PC-3 (cell line): ENCODE data around the gene BTN1A1. TPM values are rescaled to one million over a fixed set of nuclear protein-coding genes. Genes with fewer than 3 reads are reported as not detected.
"Not testable (repeated sequence)": the region's sequence is repeated elsewhere in the genome, so short reads cannot be mapped to it uniquely, and the experiment has no call there.

Experiments
- ATAC-seq: fragments of 200-7000 bp; cut with Tn5 transposase; 2 replicates; pipeline ENCODE4 v1.9.1; 2020; ENCODE audit warnings: mild to moderate bottlenecking, moderate library complexity
- BruUV-seq: library from RNA; stranded (reverse); fragments of 400-500 nt; replicated peaks from 2 replicates; lab custom pipeline; 2021; lab: Mats Ljungman, UMichigan
- CTCF ChIA-PET: fragments of 300-600 bp; sonication (Branson Sonifier 250); formaldehyde crosslinking; loops from one replicate; lab custom pipeline; 2022; ENCODE audit warnings: antibody characterized with exemption; lab: Charles Lee
- POLR2A ChIA-PET: fragments of 300-600 bp; sonication (Branson Sonifier 250); formaldehyde crosslinking; loops from one replicate; lab custom pipeline; 2022; ENCODE audit warnings: antibody characterized with exemption; ENCODE audit not compliant: unreplicated experiment; lab: Charles Lee
- DNase-seq: peaks from one replicate; pipeline ENCODE4 v3.0.0-alpha.2; 2015
- H2AFZ ChIP-seq: fragments of 300-600 bp; sonication (generic); 2 replicates; pipeline ENCODE4 v1.6.0; 2016; ENCODE audit warnings: antibody characterized with exemption, low read length
- H3F3A ChIP-seq: fragments of 300-600 bp; sonication (generic); one replicate; pipeline ENCODE4 v1.6.0; 2017; ENCODE audit warnings: antibody characterized with exemption, low read length, control low read depth, mild to moderate bottlenecking; ENCODE audit not compliant: unreplicated experiment
- H3K27ac ChIP-seq: fragments of 300-600 bp; sonication (generic); 2 replicates; pipeline ENCODE4 v1.5.1; 2016; ENCODE audit warnings: mild to moderate bottlenecking, low read length
- H3K27me3 ChIP-seq: fragments of 300-600 bp; sonication (generic); 2 replicates; pipeline ENCODE4 v1.6.1; 2016; ENCODE audit warnings: low read length, mixed read lengths
- H3K36me3 ChIP-seq: fragments of 300-600 bp; sonication (generic); 2 replicates; pipeline ENCODE4 v1.6.1; 2016; ENCODE audit warnings: low read depth, mixed run types, low read length, mixed read lengths
- H3K4me1 ChIP-seq: fragments of 300-600 bp; sonication (generic); 2 replicates; pipeline ENCODE4 v1.5.1; 2016; ENCODE audit warnings: low read length; ENCODE audit not compliant: insufficient read depth
- H3K4me2 ChIP-seq: fragments of 300-600 bp; sonication (generic); 2 replicates; pipeline ENCODE4 v1.6.0; 2016; ENCODE audit warnings: low read length
- H3K4me3 ChIP-seq: fragments of 300-600 bp; sonication (generic); 2 replicates; pipeline ENCODE4 v1.5.1; 2016; ENCODE audit warnings: mild to moderate bottlenecking, low read length, mixed read lengths
- H3K79me2 ChIP-seq: fragments of 300-600 bp; sonication (generic); 2 replicates; pipeline ENCODE4 v1.6.1; 2017; ENCODE audit warnings: low read length, mixed read lengths
- H3K9ac ChIP-seq: fragments of 300-600 bp; sonication (generic); 2 replicates; pipeline ENCODE4 v1.6.0; 2016; ENCODE audit warnings: mild to moderate bottlenecking, low read length
- H3K9me2 ChIP-seq: fragments of 300-600 bp; sonication (generic); replicated peaks from 2 replicates; pipeline ENCODE4 v1.6.1; 2016; ENCODE audit warnings: mixed run types, low read length, mixed read lengths
- H3K9me3 ChIP-seq: fragments of 300-600 bp; sonication (generic); 2 replicates; pipeline ENCODE4 v1.6.1; 2016; ENCODE audit warnings: low read length, mixed read lengths
- H4K20me1 ChIP-seq: fragments of 300-600 bp; sonication (generic); 2 replicates; pipeline ENCODE4 v1.6.1; 2016; ENCODE audit warnings: low read length, mixed read lengths
- EZH2 ChIP-seq: fragments of 300-600 bp; sonication (generic); IDR thresholded peaks from one replicate; pipeline ENCODE4 v1.6.1; 2017; ENCODE audit warnings: antibody characterized with exemption, mild to moderate bottlenecking, low read length; ENCODE audit not compliant: unreplicated experiment
- EZH2phosphoT487 ChIP-seq: fragments of 300-600 bp; sonication (generic); IDR thresholded peaks from 2 replicates; pipeline ENCODE4 v1.6.1; 2018; ENCODE audit warnings: mild to moderate bottlenecking, antibody characterized with exemption, low read length, borderline replicate concordance
- intact Hi-C: fragments of 100-400 bp; cut with micrococcal nuclease; formaldehyde crosslinking; loops from 2 replicates; pipeline ENCODE4 v1.9.0; 2023
- total RNA-seq: library from RNA; depleted of rRNA; stranded (reverse); fragments of >200 nt; gene quantifications from 2 replicates; pipeline ENCODE4 v1.2.3, GENCODE V29; 2014
- TF ChIP-seq, protein P1 (sequence below): fragments of 300-600 bp; sonication (generic); conservative IDR thresholded peaks from 2 replicates; pipeline ENCODE4 v1.5.1; 2017; ENCODE audit warnings: antibody characterized with exemption, low read depth, mild to moderate bottlenecking, low read length

BTN1A1 gene
- total RNA-seq, 1 experiment from 2014 or later: not detected

DNA sequence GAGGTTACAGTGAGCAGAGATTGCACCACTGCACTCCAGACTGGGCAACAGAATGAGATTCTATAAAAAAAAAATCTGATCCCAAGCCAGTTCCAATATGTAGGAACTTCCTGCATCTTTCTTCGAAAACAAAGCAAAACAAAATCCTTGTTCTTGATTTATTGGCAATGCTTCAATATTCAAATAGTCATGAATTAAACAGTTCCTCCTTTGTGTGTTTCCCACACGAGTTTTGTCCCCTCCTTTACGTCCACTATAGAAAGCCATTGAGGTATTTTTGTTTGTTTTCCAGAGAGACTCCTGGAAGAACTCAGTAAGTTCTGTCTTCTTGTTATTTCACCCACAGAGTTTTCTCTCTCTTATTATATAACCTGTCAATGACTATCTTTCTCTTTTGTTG, 7.6 kb downstream of the BTN1A1 start:
- ChIA-PET CTCF (no interaction called here), POLR2A (no interaction called here)
- DNase-seq (no peak), ATAC-seq (no peak)
- Histone ChIP-seq H3K4me1 (no peaks in the 10 kb centered on the region), H3K4me2 (no peak overlapping the region), H3K4me3 (no peak overlapping the region), H3K36me3 (no peaks in the 10 kb centered on the region), H3K79me2 (no peaks in the 10 kb centered on the region), H3K9me3 (no peaks in the 10 kb centered on the region), H3K27ac (no peak overlapping the region), H4K20me1 (no peaks in the 10 kb centered on the region), H3K9me2 (no peaks in the 10 kb centered on the region), H3K27me3 (no peaks in the 10 kb centered on the region), H2AFZ (no peak overlapping the region), H3F3A (no peaks in the 10 kb centered on the region), H3K9ac (no peak overlapping the region)
- TF ChIP-seq, protein P1, sequence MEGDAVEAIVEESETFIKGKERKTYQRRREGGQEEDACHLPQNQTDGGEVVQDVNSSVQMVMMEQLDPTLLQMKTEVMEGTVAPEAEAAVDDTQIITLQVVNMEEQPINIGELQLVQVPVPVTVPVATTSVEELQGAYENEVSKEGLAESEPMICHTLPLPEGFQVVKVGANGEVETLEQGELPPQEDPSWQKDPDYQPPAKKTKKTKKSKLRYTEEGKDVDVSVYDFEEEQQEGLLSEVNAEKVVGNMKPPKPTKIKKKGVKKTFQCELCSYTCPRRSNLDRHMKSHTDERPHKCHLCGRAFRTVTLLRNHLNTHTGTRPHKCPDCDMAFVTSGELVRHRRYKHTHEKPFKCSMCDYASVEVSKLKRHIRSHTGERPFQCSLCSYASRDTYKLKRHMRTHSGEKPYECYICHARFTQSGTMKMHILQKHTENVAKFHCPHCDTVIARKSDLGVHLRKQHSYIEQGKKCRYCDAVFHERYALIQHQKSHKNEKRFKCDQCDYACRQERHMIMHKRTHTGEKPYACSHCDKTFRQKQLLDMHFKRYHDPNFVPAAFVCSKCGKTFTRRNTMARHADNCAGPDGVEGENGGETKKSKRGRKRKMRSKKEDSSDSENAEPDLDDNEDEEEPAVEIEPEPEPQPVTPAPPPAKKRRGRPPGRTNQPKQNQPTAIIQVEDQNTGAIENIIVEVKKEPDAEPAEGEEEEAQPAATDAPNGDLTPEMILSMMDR: no peak
- TF ChIP-seq EZH2 (no peak), EZH2phosphoT487 (no peak)
- no TSS peak for BruUV-seq
- intact Hi-C loops: no loop called here

DNA sequence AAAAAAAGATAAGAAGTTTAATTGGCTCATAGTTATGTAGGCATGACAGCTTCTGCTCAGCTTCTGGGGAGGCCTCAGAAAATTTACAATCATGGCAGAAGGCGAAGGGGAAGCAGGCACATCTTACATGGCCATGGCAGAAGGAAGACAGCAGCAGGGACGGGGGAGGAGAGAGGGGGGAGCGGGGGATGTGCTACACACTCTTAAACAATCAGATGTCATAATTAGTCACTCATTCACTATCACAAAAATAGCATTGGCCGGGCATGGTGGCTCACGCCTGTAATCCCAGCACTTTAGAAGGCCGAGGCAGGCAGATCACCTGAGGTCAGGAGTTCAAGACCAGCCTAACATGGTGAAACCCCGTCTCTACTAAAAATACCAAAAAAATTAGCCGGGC, 10.9 kb downstream of the BTN1A1 start:
- H2AFZ ChIP-seq, H4K20me1 ChIP-seq, H3K9me2 ChIP-seq, intact Hi-C loops, POLR2A ChIA-PET, CTCF ChIA-PET, H3F3A ChIP-seq, H3K36me3 ChIP-seq, H3K9me3 ChIP-seq, H3K4me1 ChIP-seq, H3K9ac ChIP-seq, H3K4me3 ChIP-seq, H3K79me2 ChIP-seq, H3K4me2 ChIP-seq, H3K27ac ChIP-seq, H3K27me3 ChIP-seq: not testable (repeated sequence)
- DNase-seq (peak; percentile 44), ATAC-seq (peak; percentile 69)
- TSS peak; percentile 96 for BruUV-seq

DNA sequence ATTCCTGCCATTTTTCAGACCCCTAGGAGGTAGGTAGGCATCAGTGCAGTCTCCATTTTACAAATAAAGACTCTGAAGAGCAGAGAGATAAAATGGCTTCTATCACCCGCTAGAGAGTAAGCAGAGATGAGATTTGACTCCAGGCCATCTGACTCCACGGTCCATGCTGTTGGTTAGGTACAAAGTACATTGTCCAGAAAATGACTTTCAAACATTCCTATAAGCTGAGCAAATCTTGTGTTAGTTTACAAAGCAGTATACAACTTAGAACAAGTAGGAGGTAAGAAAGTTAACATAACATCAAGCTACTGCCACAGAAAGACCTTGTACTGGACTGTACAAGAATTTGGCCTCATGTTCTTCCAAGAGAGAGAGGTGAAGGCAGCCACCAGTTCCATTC, 14.9 kb downstream of the BTN1A1 start:
- ATAC-seq (no peak), DNase-seq (no peak)
- POLR2A ChIA-PET: no interaction called here
- no peaks in the 10 kb centered on the region for H3K9me2 ChIP-seq
- H3K4me1 ChIP-seq: peaks cover under 1% of the 10 kb centered on the region; the same call in 1 of the 2 replicates
- no peak overlapping the region for H3K9ac ChIP-seq
- H3K36me3 ChIP-seq: no peaks in the 10 kb centered on the region
- H2AFZ ChIP-seq: peak overlapping the region; percentile 5; the same call in 1 of the 2 replicates
- H4K20me1 ChIP-seq: no peaks in the 10 kb centered on the region
- CTCF ChIA-PET: no interaction called here
- intact Hi-C loops: no loop called here
- TF ChIP-seq EZH2 (no peak), EZH2phosphoT487 (no peak)
- TF ChIP-seq, protein P1: no peak
- H3K79me2 ChIP-seq: no peaks in the 10 kb centered on the region
- no peaks in the 10 kb centered on the region for H3K9me3 ChIP-seq
- no peaks in the 10 kb centered on the region for H3K27me3 ChIP-seq
- no TSS peak for BruUV-seq
- H3K4me2 ChIP-seq: no peak overlapping the region
- no peak overlapping the region for H3K27ac ChIP-seq
- H3K4me3 ChIP-seq: no peak overlapping the region
- no peaks in the 10 kb centered on the region for H3F3A ChIP-seq
